ENCODE measurements around the gene IRF1. TPM values are rescaled to one million over a fixed set of nuclear protein-coding genes. Genes with fewer than 3 reads are reported as not detected.

Gene IRF1
- total RNA-seq, 1 experiment from 2014 or later: 30.1 TPM

DNA sequence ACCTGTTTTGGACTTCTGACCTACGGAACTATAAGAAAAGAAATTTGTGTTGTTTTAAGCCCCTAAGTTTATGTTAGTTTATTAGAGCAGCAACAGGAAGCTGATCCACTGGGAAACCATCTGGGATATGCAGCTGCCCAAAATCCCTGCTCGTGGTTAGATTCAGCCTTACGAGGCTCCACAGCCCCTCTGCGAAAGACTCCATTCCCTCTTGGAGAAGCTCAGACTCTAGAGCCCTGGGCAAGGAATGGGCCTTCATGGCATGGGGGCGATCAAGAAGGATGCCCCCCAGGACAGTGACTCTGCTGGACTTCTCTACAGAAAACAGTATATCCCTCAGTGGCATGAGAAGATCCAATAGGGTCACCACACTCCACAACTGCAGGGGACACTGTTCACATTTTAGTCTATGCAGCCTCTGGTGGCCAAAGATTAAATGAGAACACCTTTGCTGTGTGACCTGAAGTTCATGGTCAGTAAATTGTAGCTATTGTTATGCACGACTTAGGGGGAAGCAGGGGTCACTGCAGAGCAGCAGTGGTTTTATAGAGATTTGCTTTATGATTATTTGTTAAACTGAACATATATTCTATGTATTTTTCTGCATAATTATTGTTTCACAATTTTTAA, 21.1 kb downstream of the IRF1 start:
- Histone ChIP-seq H3K9me3 (ENCODE audit: control insufficient read depth in 1 of 2, insufficient read depth in 1 of 2, low read depth in 1 of 2, low read length in 2 of 2) (no peaks in the 10 kb centered on the region), H3K4me3 (replicated peaks in 1 of 2; ENCODE audit: low read depth in 1 of 2, low read length in 2 of 2) (no peak overlapping the region), H4K20me1 (ENCODE audit: insufficient read depth) (no peaks in the 10 kb centered on the region), H3K9me2 (ENCODE audit: insufficient read depth) (no peaks in the 10 kb centered on the region), H3K27ac (ENCODE audit: low read depth, low read length) (no peak overlapping the region), H3K4me1 (ENCODE audit: control insufficient read depth in 1 of 2, insufficient read depth in 2 of 2, low read length in 2 of 2) (peaks cover 0 to 28% of the 10 kb centered on the region in 2 experiments; a peak in 1 of 4 replicates), H3K9ac (ENCODE audit: low read length) (no peak overlapping the region), H3K27me3 (ENCODE audit: insufficient read depth, low read length) (no peaks in the 10 kb centered on the region), H2AFZ (ENCODE audit: low read depth, low read length, poor library complexity, severe bottlenecking) (no peak overlapping the region), H3K79me2 (ENCODE audit: insufficient read depth, low read length) (no peaks in the 10 kb centered on the region), H3K4me2 (ENCODE audit: low read length) (no peak overlapping the region), H3K36me3 (ENCODE audit: control insufficient read depth in 1 of 2, insufficient read depth in 2 of 2, low read length in 2 of 2) (no peaks in the 10 kb centered on the region)
- BruUV-seq (replicated peaks): no TSS peak
- intact Hi-C loops (cut with micrococcal nuclease): no loop called here
- ChIA-PET RAD21 (ENCODE audit: low non-redundant PET in 1 of 2, low total read pairs in 2 of 2, uncharacterized antibody in 2 of 2, unreplicated experiment in 2 of 2) (no interaction called here), CTCF (interaction anchor here (1.0 kb wide), 1 partner anchor 31 kb away, joined by 5 read pairs; no protein-coding TSS in a partner anchor), POLR2A (no interaction called here)
- no peak for DNase-seq (ENCODE audit: low read depth, low spot score)
- TF ChIP-seq, protein P1, sequence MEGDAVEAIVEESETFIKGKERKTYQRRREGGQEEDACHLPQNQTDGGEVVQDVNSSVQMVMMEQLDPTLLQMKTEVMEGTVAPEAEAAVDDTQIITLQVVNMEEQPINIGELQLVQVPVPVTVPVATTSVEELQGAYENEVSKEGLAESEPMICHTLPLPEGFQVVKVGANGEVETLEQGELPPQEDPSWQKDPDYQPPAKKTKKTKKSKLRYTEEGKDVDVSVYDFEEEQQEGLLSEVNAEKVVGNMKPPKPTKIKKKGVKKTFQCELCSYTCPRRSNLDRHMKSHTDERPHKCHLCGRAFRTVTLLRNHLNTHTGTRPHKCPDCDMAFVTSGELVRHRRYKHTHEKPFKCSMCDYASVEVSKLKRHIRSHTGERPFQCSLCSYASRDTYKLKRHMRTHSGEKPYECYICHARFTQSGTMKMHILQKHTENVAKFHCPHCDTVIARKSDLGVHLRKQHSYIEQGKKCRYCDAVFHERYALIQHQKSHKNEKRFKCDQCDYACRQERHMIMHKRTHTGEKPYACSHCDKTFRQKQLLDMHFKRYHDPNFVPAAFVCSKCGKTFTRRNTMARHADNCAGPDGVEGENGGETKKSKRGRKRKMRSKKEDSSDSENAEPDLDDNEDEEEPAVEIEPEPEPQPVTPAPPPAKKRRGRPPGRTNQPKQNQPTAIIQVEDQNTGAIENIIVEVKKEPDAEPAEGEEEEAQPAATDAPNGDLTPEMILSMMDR (IDR thresholded peaks at IDR 0.05 in 2 of 3, conservative IDR thresholded peaks at IDR 0.05 in 1 of 3; ENCODE audit: borderline replicate concordance in 1 of 3, insufficient read depth in 1 of 3, low read depth in 2 of 3, low read length in 2 of 3): peak; percentile 24 to 49 (median 33); a peak in 3 of 6 replicates
- TF ChIP-seq JUND (IDR thresholded peaks at IDR 0.05) (no peak), ZNF274 (IDR thresholded peaks at IDR 0.05; ENCODE audit: low read depth, low read length) (no peak), RAD21 (IDR thresholded peaks at IDR 0.05; ENCODE audit: low read depth) (peak; percentile 42), EGR1 (IDR thresholded peaks at IDR 0.05; ENCODE audit: low read depth) (no peak)
- ATAC-seq: peak; percentile 78

DNA sequence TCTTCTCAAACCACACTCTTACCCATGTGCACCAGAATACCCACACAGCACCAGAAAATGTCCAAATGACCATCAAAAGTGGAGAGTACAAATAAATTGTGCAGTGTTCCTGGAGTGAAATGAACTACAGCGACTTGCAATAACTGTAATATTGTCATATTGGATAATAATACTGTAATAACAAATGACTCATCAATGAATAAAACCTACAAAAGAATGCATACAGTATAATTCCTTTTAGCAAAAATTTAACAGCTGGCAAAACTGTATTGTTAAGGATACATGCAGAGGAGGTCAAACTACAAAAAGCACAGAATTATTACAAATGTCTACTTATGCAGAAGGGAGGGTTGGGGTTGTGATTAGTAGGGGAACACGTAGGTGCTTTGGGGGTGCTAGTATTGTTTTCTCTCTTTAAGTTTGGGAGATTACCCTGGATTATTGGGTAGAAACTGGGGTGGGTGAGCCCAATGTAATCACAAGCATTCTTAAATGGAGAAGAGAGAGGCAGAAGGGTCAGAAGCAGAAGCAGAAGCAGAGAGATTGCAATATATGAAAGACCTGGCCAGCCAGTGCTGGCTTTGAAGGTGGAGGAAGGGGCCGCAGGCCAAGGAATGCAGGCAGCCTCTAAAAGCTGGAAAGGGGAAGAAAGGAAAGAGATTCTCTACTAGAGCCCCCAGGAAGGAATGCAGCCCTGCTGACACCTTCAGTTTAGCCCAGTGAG, 21.8 kb downstream of the IRF1 start:
- Histone ChIP-seq H3K4me3 (replicated peaks in 1 of 2; ENCODE audit: low read depth in 1 of 2, low read length in 2 of 2) (no peak overlapping the region), H3K9ac (ENCODE audit: low read length) (no peak overlapping the region), H3K36me3 (ENCODE audit: control insufficient read depth in 1 of 2, insufficient read depth in 2 of 2, low read length in 2 of 2) (no peaks in the 10 kb centered on the region), H3K9me2 (ENCODE audit: insufficient read depth) (no peaks in the 10 kb centered on the region), H4K20me1 (ENCODE audit: insufficient read depth) (no peaks in the 10 kb centered on the region), H3K4me2 (ENCODE audit: low read length) (no peak overlapping the region), H3K27me3 (ENCODE audit: insufficient read depth, low read length) (no peaks in the 10 kb centered on the region), H3K27ac (ENCODE audit: low read depth, low read length) (no peak overlapping the region), H3K4me1 (ENCODE audit: control insufficient read depth in 1 of 2, insufficient read depth in 2 of 2, low read length in 2 of 2) (peaks cover 0 to 34% of the 10 kb centered on the region in 2 experiments; a peak in 1 of 4 replicates), H2AFZ (ENCODE audit: low read depth, low read length, poor library complexity, severe bottlenecking) (no peak overlapping the region), H3K79me2 (ENCODE audit: insufficient read depth, low read length) (no peaks in the 10 kb centered on the region), H3K9me3 (ENCODE audit: control insufficient read depth in 1 of 2, insufficient read depth in 1 of 2, low read depth in 1 of 2, low read length in 2 of 2) (no peaks in the 10 kb centered on the region)
- BruUV-seq (replicated peaks): no TSS peak
- intact Hi-C loops (cut with micrococcal nuclease): no loop called here
- ChIA-PET CTCF (interaction anchor here (1.0 kb wide), 1 partner anchor 32 kb away, joined by 5 read pairs; no protein-coding TSS in a partner anchor), RAD21 (ENCODE audit: low non-redundant PET in 1 of 2, low total read pairs in 2 of 2, uncharacterized antibody in 2 of 2, unreplicated experiment in 2 of 2) (no interaction called here), POLR2A (no interaction called here)
- DNase-seq (ENCODE audit: low read depth, low spot score) (no peak), ATAC-seq (no peak)
- TF ChIP-seq SRF (IDR thresholded peaks at IDR 0.05; ENCODE audit: low read depth) (no peak), CBX3 (IDR thresholded peaks at IDR 0.05; ENCODE audit: low read depth) (no peak), SIN3A (IDR thresholded peaks at IDR 0.05; ENCODE audit: low read depth) (no peak), ATF3 (IDR thresholded peaks at IDR 0.05) (no peak), JUND (IDR thresholded peaks at IDR 0.05) (no peak), YY1 (IDR thresholded peaks at IDR 0.05; ENCODE audit: extremely low read depth, insufficient replicate concordance, low read depth, low read length) (no peak), RAD21 (IDR thresholded peaks at IDR 0.05; ENCODE audit: low read depth) (no peak)
- TF ChIP-seq, protein P2, sequence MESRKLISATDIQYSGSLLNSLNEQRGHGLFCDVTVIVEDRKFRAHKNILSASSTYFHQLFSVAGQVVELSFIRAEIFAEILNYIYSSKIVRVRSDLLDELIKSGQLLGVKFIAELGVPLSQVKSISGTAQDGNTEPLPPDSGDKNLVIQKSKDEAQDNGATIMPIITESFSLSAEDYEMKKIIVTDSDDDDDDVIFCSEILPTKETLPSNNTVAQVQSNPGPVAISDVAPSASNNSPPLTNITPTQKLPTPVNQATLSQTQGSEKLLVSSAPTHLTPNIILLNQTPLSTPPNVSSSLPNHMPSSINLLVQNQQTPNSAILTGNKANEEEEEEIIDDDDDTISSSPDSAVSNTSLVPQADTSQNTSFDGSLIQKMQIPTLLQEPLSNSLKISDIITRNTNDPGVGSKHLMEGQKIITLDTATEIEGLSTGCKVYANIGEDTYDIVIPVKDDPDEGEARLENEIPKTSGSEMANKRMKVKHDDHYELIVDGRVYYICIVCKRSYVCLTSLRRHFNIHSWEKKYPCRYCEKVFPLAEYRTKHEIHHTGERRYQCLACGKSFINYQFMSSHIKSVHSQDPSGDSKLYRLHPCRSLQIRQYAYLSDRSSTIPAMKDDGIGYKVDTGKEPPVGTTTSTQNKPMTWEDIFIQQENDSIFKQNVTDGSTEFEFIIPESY (IDR thresholded peaks at IDR 0.05; ENCODE audit: extremely low read depth, insufficient replicate concordance, low read length): no peak

Data from HCT116 (cell line).